HL-60 (cell line): Measurements from ENCODE around the gene CNTNAP2.

ENCODE experiments used
- DNase-seq, 2 experiments: peaks; one replicate each; pipeline ENCODE4 v3.0.0-alpha.2; 2010 to 2020; ENCODE audit warnings: low read depth in 1 of 2, low spot score in 1 of 2
- H3K27ac ChIP-seq: fragments of 250-450 bp; sonication (Bioruptor Pico); replicated peaks from 2 replicates; pipeline ENCODE4 v1.5.1; 2020; ENCODE audit warnings: mild to moderate bottlenecking, moderate library complexity
- H3K27me3 ChIP-seq: fragments of 250-450 bp; sonication (Bioruptor Pico); 2 replicates; pipeline ENCODE4 v1.5.1; 2021; ENCODE audit warnings: mild to moderate bottlenecking, moderate library complexity; ENCODE audit not compliant: insufficient read depth, poor library complexity, severe bottlenecking
- H3K4me3 ChIP-seq: replicated peaks from 2 replicates; pipeline ENCODE4 v1.5.1; 2011; ENCODE audit warnings: mild to moderate bottlenecking, control low read depth, low read length; ENCODE audit not compliant: insufficient read depth
- CTCF ChIP-seq: IDR thresholded peaks from one replicate; pipeline ENCODE4 v1.5.1; 2011; ENCODE audit warnings: low read length, control low read depth, inconsistent platforms; ENCODE audit not compliant: insufficient read depth
- GABPA ChIP-seq: IDR thresholded peaks from 2 replicates; pipeline ENCODE4 v1.6.1; 2012; ENCODE audit warnings: low read depth
- POLR2AphosphoS5 ChIP-seq: IDR thresholded peaks from 2 replicates; pipeline ENCODE4 v1.6.1; 2012; ENCODE audit warnings: low read depth
- REST ChIP-seq: IDR thresholded peaks from 2 replicates; pipeline ENCODE4 v1.6.1; 2012; ENCODE audit warnings: low read depth; ENCODE audit not compliant: insufficient replicate concordance
- SPI1 ChIP-seq: IDR thresholded peaks from 2 replicates; pipeline ENCODE4 v1.6.1; 2012; ENCODE audit warnings: low read depth, mild to moderate bottlenecking, borderline replicate concordance

The CNTNAP2 gene

GRCh38 chr7:146874722-146875121, 758.1 kb downstream of the CNTNAP2 start:
- TF ChIP-seq SPI1 (no peak), POLR2AphosphoS5 (no peak), REST (no peak), GABPA (no peak), CTCF (no peak)

GRCh38 chr7:146875237-146875785, 758.7 kb downstream of the CNTNAP2 start:
- no peak overlapping the region for H3K4me3 ChIP-seq
- TF ChIP-seq REST (no peak), GABPA (no peak), POLR2AphosphoS5 (no peak), CTCF (no peak), SPI1 (no peak)
- no peaks in the 10 kb centered on the region for H3K27me3 ChIP-seq
- H3K27ac ChIP-seq = no peak overlapping the region
- DNase-seq = no peak

More at GRCh38 chr7:146874722-146875121, 758.1 kb downstream of the CNTNAP2 start:
- H3K27ac ChIP-seq = no peak overlapping the region
- no peaks in the 10 kb centered on the region for H3K27me3 ChIP-seq
- DNase-seq = no peak
- no peak overlapping the region for H3K4me3 ChIP-seq

GRCh38 chr7:146875981-146876380, 759.4 kb downstream of the CNTNAP2 start:
- TF ChIP-seq GABPA = no peak
- TF ChIP-seq REST = no peak
- no peak for TF ChIP-seq POLR2AphosphoS5
- TF ChIP-seq CTCF = no peak
- no peak for TF ChIP-seq SPI1
- DNase-seq = no peak
- H3K4me3 ChIP-seq = no peak overlapping the region
- no peaks in the 10 kb centered on the region for H3K27me3 ChIP-seq
- no peak overlapping the region for H3K27ac ChIP-seq
